Panc1 (cell line): ENCODE results near the gene CHST13.

Experiments
- CTCF ChIP-seq: fragments of 450-650 bp; IDR thresholded peaks from 2 replicates; pipeline ENCODE4 v1.5.1; 2017; ENCODE audit warnings: mild to moderate bottlenecking
- POLR2AphosphoS5 ChIP-seq: IDR thresholded peaks from 2 replicates; pipeline ENCODE4 v1.6.1; 2012; ENCODE audit warnings: mild to moderate bottlenecking, low read depth, low read length, moderate library complexity
- REST ChIP-seq, 2 experiments: IDR thresholded peaks; 2 replicates each; pipeline ENCODE4 v1.6.1; 2011 to 2012; ENCODE audit warnings: low read depth in 2 of 2, control low read depth in 1 of 2, low read length in 1 of 2, mild to moderate bottlenecking in 1 of 2, moderate library complexity in 1 of 2; ENCODE audit not compliant: insufficient read depth in 1 of 2
- SIN3A ChIP-seq: IDR thresholded peaks from 2 replicates; pipeline ENCODE4 v1.6.1; 2012; ENCODE audit warnings: low read depth, mild to moderate bottlenecking, low read length, moderate library complexity, borderline replicate concordance; ENCODE audit not compliant: insufficient read depth

- TF ChIP-seq POLR2AphosphoS5 (no peak), CTCF (no peak), SIN3A (no peak), REST (IDR thresholded peaks at IDR 0.05; ENCODE audit: insufficient read depth in 1 of 2, low read depth in 2 of 2, low read length in 1 of 2) (no peak)
Observed at GRCh38 chr3:126541628-126542339, 17.8 kb downstream of the CHST13 start.
